Measurements from ENCODE around the gene PODXL. TPM values are rescaled to one million over a fixed set of nuclear protein-coding genes. Genes with fewer than 3 reads are reported as not detected.

The PODXL gene
- polyA plus RNA-seq, 2 of the 4 experiments (the other 2 are of a cell fraction): 13.2 to 35.3 TPM

- no peak overlapping the region for H3K4me3 ChIP-seq
- H3K27ac ChIP-seq: no peak overlapping the region
- POLR2A ChIA-PET: no interaction called here
- no peak for TF ChIP-seq ZNF302 (CRISPR knock-in tag; IDR thresholded peaks at IDR 0.05)
- no peak for TF ChIP-seq JUN (IDR thresholded peaks at IDR 0.05)
- no peak for TF ChIP-seq BCL3 (IDR thresholded peaks at IDR 0.05)
- TF ChIP-seq RCOR1 (IDR thresholded peaks at IDR 0.05; ENCODE audit: low read depth, low read length): no peak
- TF ChIP-seq TP53 (CRISPR knock-in tag; IDR thresholded peaks at IDR 0.05): no peak
- no peak for TF ChIP-seq SMC3 (IDR thresholded peaks at IDR 0.05)
- no peak for TF ChIP-seq FOSL2 (IDR thresholded peaks at IDR 0.05)
- TF ChIP-seq FOSL2 (CRISPR knock-in tag; IDR thresholded peaks at IDR 0.05): no peak
- TF ChIP-seq NFE2L2 (conservative IDR thresholded peaks at IDR 0.05; ENCODE audit: low read length): no peak
- TF ChIP-seq ZC3H11A (IDR thresholded peaks at IDR 0.05): no peak
- no peak for TF ChIP-seq POLR2AphosphoS2 (conservative IDR thresholded peaks at IDR 0.05; ENCODE audit: low read length)
- TF ChIP-seq BHLHE40 (IDR thresholded peaks at IDR 0.05; ENCODE audit: low read depth, low read length): no peak
- TF ChIP-seq NPAS2 (CRISPR knock-in tag; IDR thresholded peaks at IDR 0.05; ENCODE audit: borderline replicate concordance): no peak
- TF ChIP-seq RAD21 (conservative IDR thresholded peaks at IDR 0.05 in 1 of 2, IDR thresholded peaks at IDR 0.05 in 1 of 2): no peak
- TF ChIP-seq ATOH8 (CRISPR knock-in tag; IDR thresholded peaks at IDR 0.05; ENCODE audit: low read depth): no peak
- no peak for TF ChIP-seq JUNB (IDR thresholded peaks at IDR 0.05)
- no peak for TF ChIP-seq MAFK (IDR thresholded peaks at IDR 0.05; ENCODE audit: partially characterized antibody)
- no peak for TF ChIP-seq RFX5 (IDR thresholded peaks at IDR 0.05)
- no peak for TF ChIP-seq FOXS1 (CRISPR knock-in tag; IDR thresholded peaks at IDR 0.05)
- no peak for TF ChIP-seq EHMT2 (IDR thresholded peaks at IDR 0.05; ENCODE audit: low read depth)
- TF ChIP-seq FOSB (CRISPR knock-in tag; IDR thresholded peaks at IDR 0.05): no peak
- H3K9me3 ChIP-seq: no peaks in the 10 kb centered on the region
- FAIRE-seq (no peak), ATAC-seq (no peak), DNase-seq (ENCODE audit: low read depth in 1 of 2, low spot score in 1 of 2) (no peak)
- WGBS (ENCODE audit: missing lambda C conversion rate): 82% methylated on average over 2 of the region's 2 CpGs
- peaks cover 35% of the 10 kb centered on the region for H3K4me1 ChIP-seq
- H3K4me2 ChIP-seq: no peak overlapping the region
- CTCF ChIA-PET: interaction anchor here (0.8 to 1.6 kb wide), 2 partner anchors 29 to 69 kb away, joined by 4 to 5 read pairs; no protein-coding TSS in a partner anchor
Measured at GRCh38 chr7:131483586-131483985, 72.8 kb downstream of the PODXL start.

GRCh38 chr7:131482800-131483199 lies 73.6 kb downstream of the PODXL start:
- ChIA-PET CTCF (interaction anchor here (0.6 to 1.4 kb wide), 2 partner anchors 63 to 138 kb away, joined by 3 to 4 read pairs; no protein-coding TSS in a partner anchor), POLR2A (no interaction called here)
- no peak for TF ChIP-seq EHF (CRISPR knock-in tag; IDR thresholded peaks at IDR 0.05)
- TF ChIP-seq POLR2AphosphoS2 (conservative IDR thresholded peaks at IDR 0.05; ENCODE audit: low read length): no peak
- no peak for TF ChIP-seq HOXB5 (CRISPR knock-in tag; IDR thresholded peaks at IDR 0.05)
- TF ChIP-seq BHLHE40 (IDR thresholded peaks at IDR 0.05; ENCODE audit: low read depth, low read length): no peak
- no peak for TF ChIP-seq SREBF2 (IDR thresholded peaks at IDR 0.05)
- no peak for TF ChIP-seq RCOR1 (IDR thresholded peaks at IDR 0.05; ENCODE audit: low read depth, low read length)
- no peak for TF ChIP-seq CBX8 (IDR thresholded peaks at IDR 0.05)
- no peak for TF ChIP-seq MAFK (IDR thresholded peaks at IDR 0.05; ENCODE audit: partially characterized antibody)
- no peak for TF ChIP-seq HDAC2 (IDR thresholded peaks at IDR 0.05)
- no peak for TF ChIP-seq USF2 (IDR thresholded peaks at IDR 0.05)
- FAIRE-seq (no peak), DNase-seq (ENCODE audit: low read depth in 1 of 2, low spot score in 1 of 2) (no peak), ATAC-seq (no peak)
- no peaks in the 10 kb centered on the region for H3K9me3 ChIP-seq
- H3K27ac ChIP-seq: no peak overlapping the region
- peaks cover 37% of the 10 kb centered on the region for H3K4me1 ChIP-seq
- H3K4me2 ChIP-seq: no peak overlapping the region
- no peak overlapping the region for H3K4me3 ChIP-seq
- 99% methylated on average over 2 of the region's 2 CpGs for WGBS (ENCODE audit: missing lambda C conversion rate)

All from A549 (cell line).